Measurements from ENCODE around the gene MAGEA9B.
"Not testable (repeated sequence)": the region's sequence is repeated elsewhere in the genome, so short reads cannot be mapped to it uniquely, and the experiment has no call there.

Gene MAGEA9B

GRCh38 chrX:149595214-149595613, 8.0 kb upstream of the MAGEA9B start, which contains the start of gene HSFX2:
HSFX2 (minus strand) TSS chrX:149595314; CDS start chrX:149594700, 614 bp downstream.
- DNase-seq (ENCODE audit: low read depth); H3K4me3 ChIP-seq (ENCODE audit: low read depth, low read length): not testable (repeated sequence)

- DNase-seq (ENCODE audit: low read depth); H3K4me3 ChIP-seq (ENCODE audit: low read depth, low read length): not testable (repeated sequence)
Observed at GRCh38 chrX:149590993-149591392, 3.7 kb upstream of the MAGEA9B start.

GRCh38 chrX:149585631-149586030, 1.6 kb downstream of the MAGEA9B start:
- not testable (repeated sequence) for DNase-seq (ENCODE audit: low read depth); H3K4me3 ChIP-seq (ENCODE audit: low read depth, low read length)

- H3K4me3 ChIP-seq (ENCODE audit: low read depth, low read length); DNase-seq (ENCODE audit: low read depth): not testable (repeated sequence)
Observed at GRCh38 chrX:149573456-149573855, 13.8 kb downstream of the MAGEA9B start.

- TF ChIP-seq POLR2A (IDR thresholded peaks at IDR 0.05; ENCODE audit: extremely low read depth, insufficient read length) (no peak), MAX (IDR thresholded peaks at IDR 0.05; ENCODE audit: low read depth, low read length) (no peak), CTCF (IDR thresholded peaks at IDR 0.05; ENCODE audit: low read depth, low read length) (no peak), MYC (IDR thresholded peaks at IDR 0.05; ENCODE audit: low read depth, low read length) (no peak)
- DNase-seq (ENCODE audit: low read depth) = no peak
- H3K4me3 ChIP-seq (ENCODE audit: low read depth, low read length) = no peak overlapping the region
Observed at GRCh38 chrX:149572743-149573142, 14.5 kb downstream of the MAGEA9B start.

- no peak overlapping the region for H3K4me3 ChIP-seq (ENCODE audit: low read depth, low read length)
- TF ChIP-seq MYC (IDR thresholded peaks at IDR 0.05; ENCODE audit: low read depth, low read length) = no peak
- no peak for TF ChIP-seq POLR2A (IDR thresholded peaks at IDR 0.05; ENCODE audit: extremely low read depth, insufficient read length)
- TF ChIP-seq MAX (IDR thresholded peaks at IDR 0.05; ENCODE audit: low read depth, low read length) = no peak
- TF ChIP-seq CTCF (IDR thresholded peaks at IDR 0.05; ENCODE audit: low read depth, low read length) = no peak
- DNase-seq (ENCODE audit: low read depth) = no peak
Observed at GRCh38 chrX:149571770-149572169, 15.5 kb downstream of the MAGEA9B start.

GRCh38 chrX:149570668-149571067, 16.6 kb downstream of the MAGEA9B start:
- TF ChIP-seq MYC (IDR thresholded peaks at IDR 0.05; ENCODE audit: low read depth, low read length) = no peak
- no peak for TF ChIP-seq MAX (IDR thresholded peaks at IDR 0.05; ENCODE audit: low read depth, low read length)
- TF ChIP-seq CTCF (IDR thresholded peaks at IDR 0.05; ENCODE audit: low read depth, low read length) = no peak
- no peak for TF ChIP-seq POLR2A (IDR thresholded peaks at IDR 0.05; ENCODE audit: extremely low read depth, insufficient read length)
- no peak for DNase-seq (ENCODE audit: low read depth)
- H3K4me3 ChIP-seq (ENCODE audit: low read depth, low read length) = no peak overlapping the region

- TF ChIP-seq CTCF (IDR thresholded peaks at IDR 0.05; ENCODE audit: low read depth, low read length) = no peak
- no peak for TF ChIP-seq POLR2A (IDR thresholded peaks at IDR 0.05; ENCODE audit: extremely low read depth, insufficient read length)
- no peak for TF ChIP-seq MYC (IDR thresholded peaks at IDR 0.05; ENCODE audit: low read depth, low read length)
- TF ChIP-seq MAX (IDR thresholded peaks at IDR 0.05; ENCODE audit: low read depth, low read length) = no peak
- no peak overlapping the region for H3K4me3 ChIP-seq (ENCODE audit: low read depth, low read length)
- DNase-seq (ENCODE audit: low read depth) = no peak
Observed at GRCh38 chrX:149569770-149570169, 17.5 kb downstream of the MAGEA9B start.
